GM23338 (cell line): ENCODE data around the gene RAB37. TPM values are rescaled to one million over a fixed set of nuclear protein-coding genes. Genes with fewer than 3 reads are reported as not detected.

Source experiments
- ATAC-seq: fragments of 200-7000 bp; cut with Tn5 transposase; 3 replicates; pipeline ENCODE4 v1.9.1; 2020
- DNase-seq: peaks from one replicate; pipeline ENCODE4 v3.0.0-alpha.2; 2015; ENCODE audit warnings: low spot score
- H2AFZ ChIP-seq: fragments of 200-600 bp; sonication (generic); 2 replicates; pipeline ENCODE4 v1.8.0; 2016; ENCODE audit warnings: antibody characterized with exemption, mild to moderate bottlenecking, moderate library complexity
- H3F3A ChIP-seq: fragments of 200-600 bp; sonication (generic); replicated peaks from 2 replicates; pipeline ENCODE4 v1.8.0; 2017; ENCODE audit warnings: antibody characterized with exemption, mixed run types, low read depth
- H3K27ac ChIP-seq: fragments of 200-600 bp; sonication (generic); 2 replicates; pipeline ENCODE4 v1.6.1; 2016; ENCODE audit warnings: low read depth
- H3K27me3 ChIP-seq: fragments of 200-600 bp; sonication (generic); 2 replicates; pipeline ENCODE4 v1.8.0; 2016; ENCODE audit warnings: mild to moderate bottlenecking, mixed run types, moderate library complexity; ENCODE audit not compliant: insufficient read depth
- H3K36me3 ChIP-seq: fragments of 200-600 bp; sonication (generic); 2 replicates; pipeline ENCODE4 v1.8.0; 2016; ENCODE audit warnings: mild to moderate bottlenecking; ENCODE audit not compliant: insufficient read depth
- H3K4me1 ChIP-seq: fragments of 200-600 bp; sonication (generic); 2 replicates; pipeline ENCODE4 v1.8.0; 2016; ENCODE audit warnings: mild to moderate bottlenecking, moderate library complexity; ENCODE audit not compliant: insufficient read depth
- H3K4me2 ChIP-seq: fragments of 200-600 bp; sonication (generic); 2 replicates; pipeline ENCODE4 v1.7.1; 2017; ENCODE audit warnings: mixed run types
- H3K4me3 ChIP-seq: fragments of 200-600 bp; sonication (generic); 2 replicates; pipeline ENCODE4 v1.6.1; 2016; ENCODE audit warnings: mixed run types
- H3K79me2 ChIP-seq: fragments of 200-600 bp; sonication (generic); replicated peaks from 2 replicates; pipeline ENCODE4 v1.8.0; 2017; ENCODE audit warnings: mild to moderate bottlenecking; ENCODE audit not compliant: insufficient read depth
- H3K9me2 ChIP-seq: fragments of 200-600 bp; sonication (generic); 2 replicates; pipeline ENCODE4 v1.8.0; 2017; ENCODE audit not compliant: insufficient read depth
- H4K20me1 ChIP-seq: fragments of 200-600 bp; sonication (generic); replicated peaks from 2 replicates; pipeline ENCODE4 v1.8.0; 2017; ENCODE audit warnings: mild to moderate bottlenecking; ENCODE audit not compliant: insufficient read depth
- H3K27ac Mint-ChIP-seq: 2 replicates; pipeline ENCODE4 v1.8.0; 2020; ENCODE audit warnings: inconsistent platforms, mild to moderate bottlenecking, moderate library complexity, mixed read lengths
- H3K27me3 Mint-ChIP-seq: 3 replicates; pipeline ENCODE4 v1.8.0; 2022; ENCODE audit warnings: low read depth, mild to moderate bottlenecking, moderate library complexity, mixed read lengths, inconsistent platforms; ENCODE audit not compliant: insufficient read depth, poor library complexity
- H3K36me3 Mint-ChIP-seq: 3 replicates; pipeline ENCODE4 v1.8.0; 2021; ENCODE audit warnings: low read depth, mild to moderate bottlenecking, inconsistent platforms, moderate library complexity, mixed read lengths
- H3K4me1 Mint-ChIP-seq: 3 replicates; pipeline ENCODE4 v1.8.0; 2020; ENCODE audit warnings: mild to moderate bottlenecking, inconsistent platforms, mixed read lengths
- H3K4me3 Mint-ChIP-seq: 3 replicates; pipeline ENCODE4 v1.8.0; 2021; ENCODE audit warnings: moderate library complexity, mild to moderate bottlenecking, inconsistent platforms, mixed read lengths
- H3K9me3 Mint-ChIP-seq: 3 replicates; pipeline ENCODE4 v1.8.0; 2020; ENCODE audit warnings: moderate library complexity, mild to moderate bottlenecking, inconsistent platforms, mixed read lengths
- CREB1 ChIP-seq: fragments of 250-450 bp; sonication (Bioruptor Pico); IDR thresholded peaks from 2 replicates; pipeline ENCODE4 v1.5.0; 2020; ENCODE audit warnings: low read depth, mild to moderate bottlenecking, moderate library complexity
- EZH2 ChIP-seq: fragments of 200-600 bp; sonication (generic); IDR thresholded peaks from one replicate; pipeline ENCODE4 v1.8.0; 2017; ENCODE audit warnings: antibody characterized with exemption, mild to moderate bottlenecking, low read depth; ENCODE audit not compliant: unreplicated experiment
- EZH2phosphoT487 ChIP-seq: fragments of 200-600 bp; sonication (generic); IDR thresholded peaks from one replicate; pipeline ENCODE4 v1.8.1; 2018; ENCODE audit warnings: antibody characterized with exemption; ENCODE audit not compliant: unreplicated experiment
- JUNB ChIP-seq: IDR thresholded peaks from one replicate; pipeline ENCODE4 v1.6.1; 2016; ENCODE audit warnings: antibody characterized with exemption; ENCODE audit not compliant: unreplicated experiment
- NANOG ChIP-seq: IDR thresholded peaks from 2 replicates; pipeline ENCODE4 v1.6.1; 2016; ENCODE audit warnings: antibody characterized with exemption, borderline replicate concordance
- STAT1 ChIP-seq: IDR thresholded peaks from one replicate; pipeline ENCODE4 v1.6.1; 2016; ENCODE audit warnings: antibody characterized with exemption; ENCODE audit not compliant: unreplicated experiment
- ZNF114 ChIP-seq: fragments of 250-450 bp; sonication (Bioruptor Pico); IDR thresholded peaks from 2 replicates; pipeline ENCODE4 v1.5.0; 2020; ENCODE audit warnings: mild to moderate bottlenecking, moderate library complexity
- polyA plus RNA-seq: library from polyadenylated mRNA; unstranded; fragments of >200 nt; fragmentation: Nextera tagmentation; extraction: Ambion mirVana; gene quantifications from 2 replicates; pipeline ENCODE4 v1.2.1, GENCODE V29; 2016
- total RNA-seq: library from RNA; depleted of rRNA; stranded (reverse); fragments of >200 nt; shearing (Covaris generic); gene quantifications from 2 replicates; pipeline ENCODE4 v1.2.3, GENCODE V29; 2014
- TF ChIP-seq, protein P1 (sequence below): IDR thresholded peaks from 2 replicates; pipeline ENCODE4 v1.6.1; 2016; ENCODE audit warnings: antibody characterized with exemption
- TF ChIP-seq, protein P2 (sequence below), 2 experiments: fragments of 200-600 bp in 1 of 2; sonication (generic) in 1 of 2; conservative IDR thresholded peaks; 2 replicates each; pipeline versions ENCODE4 v1.5.1 to v1.6.1; 2016 to 2017; ENCODE audit warnings: antibody characterized with exemption in 2 of 2, low read depth in 2 of 2, mild to moderate bottlenecking in 2 of 2, moderate library complexity in 1 of 2

The RAB37 gene
- total and polyA plus RNA-seq, 2 experiments from 2014 or later, result 3.3 to 5.2 TPM

DNA sequence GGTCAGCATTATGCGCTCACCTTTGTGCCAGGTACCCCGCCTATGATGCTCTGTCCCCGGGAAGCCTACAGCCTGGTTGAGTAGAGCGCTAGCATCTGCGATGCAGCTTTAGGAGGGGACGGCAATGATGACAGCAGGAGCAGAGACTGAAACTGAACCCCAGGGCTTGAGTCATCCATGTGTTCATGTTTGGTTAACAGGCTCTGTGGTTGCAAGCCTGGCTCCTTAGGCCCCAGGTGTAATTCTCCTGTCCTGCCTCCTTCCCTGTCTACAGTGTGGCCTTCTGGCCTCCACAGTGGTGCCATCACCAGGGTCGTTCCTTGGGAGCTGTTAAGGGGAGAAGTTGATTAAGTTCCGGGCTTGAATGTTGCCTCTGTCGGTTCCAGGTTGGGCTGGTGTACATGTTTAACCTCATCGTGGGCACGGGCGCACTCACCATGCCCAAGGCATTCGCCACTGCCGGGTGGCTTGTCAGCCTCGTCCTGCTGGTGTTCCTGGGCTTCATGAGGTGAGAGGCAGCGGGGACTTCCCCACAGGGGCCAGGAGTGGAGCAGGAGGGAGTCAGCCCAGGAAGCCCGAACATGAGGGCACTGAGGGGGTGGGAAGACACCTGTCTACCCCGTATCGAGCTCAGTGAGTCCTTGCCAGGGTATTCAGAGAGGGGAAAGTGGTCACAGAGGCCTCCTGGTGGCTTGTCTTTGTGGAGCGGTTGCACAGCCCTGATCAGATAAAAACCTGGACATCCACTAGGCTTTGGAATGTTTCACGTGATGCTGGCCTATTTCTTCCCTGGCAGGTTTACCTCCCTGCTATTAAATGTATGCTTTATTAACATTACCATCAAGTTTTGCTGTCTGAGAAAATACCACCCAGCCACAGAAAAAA, 48.3 kb downstream of the RAB37 start:
- Mint-ChIP-seq H3K9me3 (no peaks in the 10 kb centered on the region), H3K36me3 (peaks cover 28% of the 10 kb centered on the region), H3K27me3 (peaks cover 14% of the 10 kb centered on the region), H3K27ac (no peak overlapping the region), H3K4me1 (peaks cover 23% of the 10 kb centered on the region), H3K4me3 (no peak overlapping the region)
- Histone ChIP-seq H4K20me1 (peaks cover 34% of the 10 kb centered on the region), H3K36me3 (no peaks in the 10 kb centered on the region; the same call in 1 of the 2 replicates), H3F3A (no peaks in the 10 kb centered on the region; the same call in 1 of the 2 replicates), H3K4me1 (no peaks in the 10 kb centered on the region; the same call in 1 of the 2 replicates), H3K4me2 (no peak overlapping the region), H3K27ac (no peak overlapping the region), H3K9me2 (no peaks in the 10 kb centered on the region), H3K27me3 (no peaks in the 10 kb centered on the region), H3K79me2 (no peaks in the 10 kb centered on the region; the same call in 1 of the 2 replicates), H3K4me3 (no peak overlapping the region), H2AFZ (no peak overlapping the region)
- TF ChIP-seq, protein P1, sequence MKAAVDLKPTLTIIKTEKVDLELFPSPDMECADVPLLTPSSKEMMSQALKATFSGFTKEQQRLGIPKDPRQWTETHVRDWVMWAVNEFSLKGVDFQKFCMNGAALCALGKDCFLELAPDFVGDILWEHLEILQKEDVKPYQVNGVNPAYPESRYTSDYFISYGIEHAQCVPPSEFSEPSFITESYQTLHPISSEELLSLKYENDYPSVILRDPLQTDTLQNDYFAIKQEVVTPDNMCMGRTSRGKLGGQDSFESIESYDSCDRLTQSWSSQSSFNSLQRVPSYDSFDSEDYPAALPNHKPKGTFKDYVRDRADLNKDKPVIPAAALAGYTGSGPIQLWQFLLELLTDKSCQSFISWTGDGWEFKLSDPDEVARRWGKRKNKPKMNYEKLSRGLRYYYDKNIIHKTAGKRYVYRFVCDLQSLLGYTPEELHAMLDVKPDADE, result no peak
- TF ChIP-seq, protein P2, sequence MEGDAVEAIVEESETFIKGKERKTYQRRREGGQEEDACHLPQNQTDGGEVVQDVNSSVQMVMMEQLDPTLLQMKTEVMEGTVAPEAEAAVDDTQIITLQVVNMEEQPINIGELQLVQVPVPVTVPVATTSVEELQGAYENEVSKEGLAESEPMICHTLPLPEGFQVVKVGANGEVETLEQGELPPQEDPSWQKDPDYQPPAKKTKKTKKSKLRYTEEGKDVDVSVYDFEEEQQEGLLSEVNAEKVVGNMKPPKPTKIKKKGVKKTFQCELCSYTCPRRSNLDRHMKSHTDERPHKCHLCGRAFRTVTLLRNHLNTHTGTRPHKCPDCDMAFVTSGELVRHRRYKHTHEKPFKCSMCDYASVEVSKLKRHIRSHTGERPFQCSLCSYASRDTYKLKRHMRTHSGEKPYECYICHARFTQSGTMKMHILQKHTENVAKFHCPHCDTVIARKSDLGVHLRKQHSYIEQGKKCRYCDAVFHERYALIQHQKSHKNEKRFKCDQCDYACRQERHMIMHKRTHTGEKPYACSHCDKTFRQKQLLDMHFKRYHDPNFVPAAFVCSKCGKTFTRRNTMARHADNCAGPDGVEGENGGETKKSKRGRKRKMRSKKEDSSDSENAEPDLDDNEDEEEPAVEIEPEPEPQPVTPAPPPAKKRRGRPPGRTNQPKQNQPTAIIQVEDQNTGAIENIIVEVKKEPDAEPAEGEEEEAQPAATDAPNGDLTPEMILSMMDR (conservative IDR thresholded peaks at IDR 0.05; ENCODE audit: low read depth in 2 of 2), result peak in 1 of 2 experiments; percentile 13; a peak in 1 of 4 replicates
- DNase-seq (no peak), ATAC-seq (no peak)

DNA sequence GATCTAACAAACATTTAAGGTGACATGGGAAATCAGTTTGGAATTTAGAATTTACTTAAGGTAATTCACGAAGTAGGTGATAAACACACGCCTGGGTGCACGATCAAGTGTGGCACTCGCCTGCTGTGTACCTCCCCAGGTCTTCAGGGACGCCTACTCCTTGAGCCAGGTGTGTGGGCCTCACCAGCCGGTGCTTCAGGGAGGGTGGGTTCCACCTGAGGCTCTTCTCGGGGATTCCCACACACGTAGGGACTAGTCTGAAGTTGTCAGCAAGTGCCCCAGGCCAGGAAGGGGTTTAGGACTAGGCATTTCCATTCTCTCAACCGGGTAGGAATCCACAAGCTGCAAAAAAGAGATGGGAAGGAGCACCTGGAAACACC, 48.9 kb downstream of the RAB37 start:
- Histone ChIP-seq H3K27ac (no peak overlapping the region), H3K4me1 (no peaks in the 10 kb centered on the region; the same call in 1 of the 2 replicates), H3K36me3 (no peaks in the 10 kb centered on the region; the same call in 1 of the 2 replicates), H3K27me3 (no peaks in the 10 kb centered on the region), H4K20me1 (peaks cover 27% of the 10 kb centered on the region), H3F3A (no peaks in the 10 kb centered on the region), H3K4me3 (no peak overlapping the region), H3K79me2 (no peaks in the 10 kb centered on the region; the same call in 1 of the 2 replicates), H2AFZ (no peak overlapping the region), H3K9me2 (no peaks in the 10 kb centered on the region), H3K4me2 (no peak overlapping the region)
- H3K27ac Mint-ChIP-seq, result no peak overlapping the region
- ATAC-seq (no peak), DNase-seq (no peak)
- no peak overlapping the region for H3K4me3 Mint-ChIP-seq
- peaks cover 34% of the 10 kb centered on the region for H3K36me3 Mint-ChIP-seq
- peaks cover 26% of the 10 kb centered on the region for H3K4me1 Mint-ChIP-seq
- H3K9me3 Mint-ChIP-seq, result no peaks in the 10 kb centered on the region
- peaks cover 12% of the 10 kb centered on the region for H3K27me3 Mint-ChIP-seq
- TF ChIP-seq EZH2phosphoT487 (no peak), EZH2 (no peak), NANOG (no peak), STAT1 (no peak), JUNB (no peak), CREB1 (CRISPR knock-in tag) (no peak), ZNF114 (CRISPR knock-in tag) (no peak)
- TF ChIP-seq, protein P1, result no peak
- TF ChIP-seq, protein P2 (conservative IDR thresholded peaks at IDR 0.05; ENCODE audit: low read depth in 2 of 2), result no peak
